Measurements from ENCODE around the gene HYAL2.

The HYAL2 gene

DNA sequence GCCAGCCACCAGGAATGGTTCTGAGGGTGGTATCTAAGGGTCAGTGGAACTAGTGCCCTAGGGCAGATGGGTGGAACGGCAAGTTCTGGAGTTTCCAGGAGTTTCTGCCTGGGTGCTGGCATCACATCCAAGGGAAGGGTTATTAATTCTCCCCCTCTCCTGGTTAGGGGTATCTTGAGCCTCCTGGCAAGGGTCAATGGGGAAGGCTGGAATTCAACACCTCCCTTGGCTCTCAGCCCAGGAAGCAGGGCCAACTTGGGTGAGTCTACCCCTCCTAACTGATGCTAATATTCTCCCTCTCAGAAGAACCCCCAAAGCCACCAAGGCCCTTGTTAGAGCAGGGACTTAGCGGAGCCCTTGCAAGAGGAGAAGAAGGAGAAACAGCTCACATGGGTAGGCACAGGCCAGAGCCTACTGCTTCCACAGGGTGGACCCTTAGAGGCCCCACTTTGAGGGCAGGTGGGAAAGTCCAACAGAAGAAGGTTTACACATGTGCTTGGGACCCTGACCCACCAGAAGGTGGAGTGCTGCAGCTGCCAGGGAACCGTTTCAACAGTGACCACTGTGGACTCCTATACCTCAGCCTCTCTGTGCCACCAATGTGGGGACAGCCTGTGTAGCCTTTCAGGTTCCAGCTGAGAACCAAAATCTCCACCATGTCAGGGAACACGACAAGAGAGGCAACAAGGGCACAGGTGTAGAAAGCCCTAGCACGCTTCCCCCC lies 33.4 kb upstream of the HYAL2 start:
- DNase-seq (ENCODE audit: low spot score), result no peak
- in situ Hi-C loops (cut with MboI; ENCODE audit: low pct_unique_long_range_greater_than_20kb, low sequenced_read_pairs, unreplicated experiment), result no loop called here
- TF ChIP-seq, protein P1, sequence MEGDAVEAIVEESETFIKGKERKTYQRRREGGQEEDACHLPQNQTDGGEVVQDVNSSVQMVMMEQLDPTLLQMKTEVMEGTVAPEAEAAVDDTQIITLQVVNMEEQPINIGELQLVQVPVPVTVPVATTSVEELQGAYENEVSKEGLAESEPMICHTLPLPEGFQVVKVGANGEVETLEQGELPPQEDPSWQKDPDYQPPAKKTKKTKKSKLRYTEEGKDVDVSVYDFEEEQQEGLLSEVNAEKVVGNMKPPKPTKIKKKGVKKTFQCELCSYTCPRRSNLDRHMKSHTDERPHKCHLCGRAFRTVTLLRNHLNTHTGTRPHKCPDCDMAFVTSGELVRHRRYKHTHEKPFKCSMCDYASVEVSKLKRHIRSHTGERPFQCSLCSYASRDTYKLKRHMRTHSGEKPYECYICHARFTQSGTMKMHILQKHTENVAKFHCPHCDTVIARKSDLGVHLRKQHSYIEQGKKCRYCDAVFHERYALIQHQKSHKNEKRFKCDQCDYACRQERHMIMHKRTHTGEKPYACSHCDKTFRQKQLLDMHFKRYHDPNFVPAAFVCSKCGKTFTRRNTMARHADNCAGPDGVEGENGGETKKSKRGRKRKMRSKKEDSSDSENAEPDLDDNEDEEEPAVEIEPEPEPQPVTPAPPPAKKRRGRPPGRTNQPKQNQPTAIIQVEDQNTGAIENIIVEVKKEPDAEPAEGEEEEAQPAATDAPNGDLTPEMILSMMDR (IDR thresholded peaks at IDR 0.05; ENCODE audit: extremely low read depth, insufficient read depth, missing control alignments), result no peak

DNA sequence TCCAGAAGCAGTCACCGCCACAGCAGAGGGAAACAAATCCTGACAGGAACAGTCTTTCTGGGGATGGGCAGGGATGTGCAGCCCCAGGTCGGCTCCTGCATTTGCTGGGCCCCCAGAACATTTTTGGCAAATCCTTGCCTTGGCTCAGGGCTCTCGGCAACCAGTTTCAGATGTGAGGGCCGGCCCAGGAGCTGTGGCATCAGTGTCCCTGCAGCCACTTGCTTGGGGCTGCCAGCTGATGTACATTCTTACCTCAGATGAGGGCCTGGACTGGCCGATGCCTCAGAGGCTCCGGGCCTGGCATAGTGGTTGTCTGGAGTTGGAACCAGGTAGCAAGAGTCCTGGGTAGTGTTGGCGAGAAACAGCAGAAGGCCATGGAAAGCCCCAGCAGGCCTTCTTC lies 32.3 kb upstream of the HYAL2 start:
- TF ChIP-seq, protein P1 (IDR thresholded peaks at IDR 0.05; ENCODE audit: extremely low read depth, insufficient read depth, missing control alignments), result no peak
- in situ Hi-C loops (cut with MboI; ENCODE audit: low pct_unique_long_range_greater_than_20kb, low sequenced_read_pairs, unreplicated experiment), result no loop called here
- DNase-seq (ENCODE audit: low spot score), result no peak

DNA sequence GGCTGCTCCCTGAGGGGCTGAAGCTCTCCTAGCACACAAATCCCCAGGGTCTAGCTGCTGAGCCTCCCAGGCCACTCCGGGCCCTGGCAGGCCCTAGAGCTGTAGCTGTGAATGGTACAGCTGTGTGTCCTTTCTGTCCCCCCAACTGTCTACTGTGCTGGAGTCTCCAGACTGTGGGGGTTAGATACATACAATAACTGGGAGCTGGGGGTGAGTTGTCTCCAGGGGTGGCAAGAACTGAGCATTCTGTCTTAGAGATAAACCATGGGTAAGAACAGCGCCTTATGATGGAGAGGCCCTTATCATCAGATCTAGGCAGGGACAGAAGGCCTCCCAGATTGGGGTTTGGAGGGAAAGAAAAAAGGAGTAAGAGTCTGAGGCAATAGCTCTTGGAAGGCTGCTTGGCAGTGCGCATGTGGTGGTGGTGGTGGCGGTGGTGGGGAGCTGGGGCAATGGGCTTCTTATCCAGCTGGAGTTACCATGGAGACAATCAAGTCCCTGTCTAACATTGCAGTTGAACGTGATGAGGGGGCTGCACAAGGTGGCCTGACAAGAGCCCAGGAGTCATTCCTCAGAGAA lies 31.7 kb upstream of the HYAL2 start:
- no peak for DNase-seq (ENCODE audit: low spot score)
- TF ChIP-seq, protein P1 (IDR thresholded peaks at IDR 0.05; ENCODE audit: extremely low read depth, insufficient read depth, missing control alignments), result no peak
- in situ Hi-C loops (cut with MboI; ENCODE audit: low pct_unique_long_range_greater_than_20kb, low sequenced_read_pairs, unreplicated experiment), result no loop called here

DNA sequence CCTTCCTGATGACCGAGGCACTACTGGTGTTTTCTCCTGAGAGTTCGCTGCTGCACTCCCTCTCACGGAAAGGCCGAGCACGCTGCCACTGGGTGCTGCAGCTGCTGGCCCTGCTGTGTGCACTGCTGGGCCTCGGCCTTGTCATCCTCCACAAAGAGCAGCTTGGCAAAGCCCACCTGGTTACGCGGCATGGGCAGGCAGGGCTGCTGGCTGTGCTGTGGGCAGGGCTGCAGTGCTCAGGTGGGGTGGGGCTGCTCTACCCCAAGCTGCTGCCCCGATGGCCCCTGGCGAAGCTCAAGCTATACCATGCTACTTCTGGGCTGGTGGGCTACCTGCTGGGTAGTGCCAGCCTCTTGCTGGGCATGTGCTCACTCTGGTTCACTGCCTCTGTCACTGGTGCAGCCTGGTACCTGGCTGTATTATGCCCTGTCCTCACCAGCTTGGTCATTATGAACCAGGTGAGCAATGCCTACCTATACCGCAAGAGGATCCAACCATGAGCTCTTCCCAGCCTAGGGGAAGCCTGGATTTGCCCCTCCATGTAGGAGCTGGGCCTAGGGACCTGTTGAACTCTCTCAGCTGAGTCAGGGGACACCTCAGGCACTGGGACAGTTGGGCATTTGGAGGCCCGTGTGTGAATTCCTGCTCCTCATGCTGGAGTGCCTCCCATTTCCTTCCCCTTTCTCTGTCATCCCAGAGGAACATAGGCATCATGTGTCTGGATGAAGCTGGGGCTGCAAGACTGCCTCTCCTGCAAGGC lies 30.9 kb upstream of the HYAL2 start:
- in situ Hi-C loops (cut with MboI; ENCODE audit: low pct_unique_long_range_greater_than_20kb, low sequenced_read_pairs, unreplicated experiment), result no loop called here
- no peak for DNase-seq (ENCODE audit: low spot score)
- TF ChIP-seq, protein P1 (IDR thresholded peaks at IDR 0.05; ENCODE audit: extremely low read depth, insufficient read depth, missing control alignments), result no peak

DNA sequence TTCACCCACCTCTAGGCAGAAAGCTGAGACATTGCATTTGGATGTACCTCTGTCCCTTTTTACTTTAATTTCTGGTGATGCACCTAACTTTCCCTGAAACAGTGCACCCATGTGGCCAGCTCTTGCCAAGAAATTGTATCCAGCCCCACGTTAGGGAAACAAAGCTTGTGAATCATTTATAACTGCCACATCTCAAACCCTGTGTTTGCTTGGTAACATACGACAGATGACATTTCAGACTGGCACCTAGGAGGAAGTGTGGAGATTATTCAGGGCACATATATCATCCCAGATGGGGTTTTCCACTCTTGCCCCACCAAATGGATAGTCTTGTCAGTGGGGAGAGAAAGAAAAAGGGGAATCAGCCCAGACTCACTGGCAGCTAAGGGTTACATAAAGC lies 30.2 kb upstream of the HYAL2 start:
- DNase-seq (ENCODE audit: low spot score), result no peak
- TF ChIP-seq, protein P1 (IDR thresholded peaks at IDR 0.05; ENCODE audit: extremely low read depth, insufficient read depth, missing control alignments), result peak; percentile 24
- in situ Hi-C loops (cut with MboI; ENCODE audit: low pct_unique_long_range_greater_than_20kb, low sequenced_read_pairs, unreplicated experiment), result no loop called here

DNA sequence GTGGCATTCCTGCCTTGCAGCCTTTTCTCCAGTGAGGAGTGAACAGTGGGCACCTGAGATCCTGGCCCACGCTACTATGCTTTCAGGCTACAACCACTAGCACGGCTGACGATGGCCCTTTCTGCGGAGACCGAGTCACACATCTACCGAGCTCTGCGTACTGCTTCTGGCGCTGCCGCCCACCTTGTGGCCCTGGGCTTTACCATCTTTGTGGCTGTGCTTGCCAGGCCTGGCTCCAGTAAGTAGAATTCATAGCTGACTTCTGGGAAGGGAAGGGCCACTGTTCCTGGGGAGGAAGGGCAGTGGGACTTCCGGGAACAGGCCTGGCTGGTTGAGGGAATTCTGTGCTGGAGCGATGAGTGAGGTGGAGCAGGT lies 28.8 kb upstream of the HYAL2 start:
- in situ Hi-C loops (cut with MboI; ENCODE audit: low pct_unique_long_range_greater_than_20kb, low sequenced_read_pairs, unreplicated experiment), result no loop called here
- TF ChIP-seq, protein P1 (IDR thresholded peaks at IDR 0.05; ENCODE audit: extremely low read depth, insufficient read depth, missing control alignments), result no peak
- DNase-seq (ENCODE audit: low spot score), result no peak

Data from GM13977 (cell line).